Panc1 (cell line): Measurements from ENCODE around the gene PRDX5.

ENCODE experiments used
- POLR2AphosphoS5 ChIP-seq: IDR thresholded peaks from 2 replicates; pipeline ENCODE4 v1.6.1; 2012; ENCODE audit warnings: mild to moderate bottlenecking, low read depth, low read length, moderate library complexity
- SIN3A ChIP-seq: IDR thresholded peaks from 2 replicates; pipeline ENCODE4 v1.6.1; 2012; ENCODE audit warnings: low read depth, mild to moderate bottlenecking, low read length, moderate library complexity, borderline replicate concordance; ENCODE audit not compliant: insufficient read depth
- TF ChIP-seq, protein P1 (sequence below): fragments of 450-650 bp; IDR thresholded peaks from 2 replicates; pipeline ENCODE4 v1.5.1; 2017; ENCODE audit warnings: mild to moderate bottlenecking
- TF ChIP-seq, protein P2 (sequence below), 2 experiments: IDR thresholded peaks; 2 replicates each; pipeline ENCODE4 v1.6.1; 2011 to 2012; ENCODE audit warnings: low read depth in 2 of 2, control low read depth in 1 of 2, low read length in 1 of 2, mild to moderate bottlenecking in 1 of 2, moderate library complexity in 1 of 2; ENCODE audit not compliant: insufficient read depth in 1 of 2

DNA sequence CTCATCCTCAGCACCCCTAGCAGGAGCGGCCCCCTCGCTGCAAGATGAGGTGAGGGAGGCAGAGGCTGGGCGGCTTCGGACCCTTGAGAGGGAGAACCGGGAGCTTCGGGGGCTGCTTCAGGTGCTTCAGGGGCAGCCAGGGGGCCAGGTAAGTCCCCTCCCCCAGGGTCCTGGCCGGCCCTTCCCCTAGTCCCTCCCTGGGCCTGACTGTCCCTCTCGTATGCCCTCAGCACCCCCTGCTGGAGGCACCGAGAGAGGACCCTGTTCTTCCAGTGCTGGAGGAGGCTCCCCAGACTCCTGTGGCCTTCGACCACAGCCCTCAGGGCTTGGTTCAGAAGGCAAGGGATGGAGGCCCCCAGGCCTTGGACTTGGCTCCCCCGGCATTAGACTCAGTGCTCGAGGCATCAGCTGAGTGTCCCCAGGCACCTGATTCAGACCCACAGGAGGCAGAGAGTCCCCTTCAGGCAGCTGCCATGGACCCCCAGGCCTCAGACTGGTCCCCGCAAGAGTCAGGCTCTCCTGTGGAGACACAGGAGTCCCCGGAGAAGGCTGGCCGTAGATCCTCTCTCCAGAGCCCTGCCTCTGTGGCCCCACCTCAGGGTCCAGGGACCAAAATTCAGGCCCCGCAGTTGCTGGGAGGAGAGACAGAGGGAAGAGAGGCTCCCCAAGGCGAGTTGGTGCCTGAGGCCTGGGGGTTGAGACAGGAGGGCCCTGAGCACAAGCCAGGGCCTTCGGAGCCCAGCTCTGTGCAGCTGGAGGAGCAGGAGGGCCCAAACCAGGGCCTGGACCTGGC lies 26.0 kb downstream of the PRDX5 start:
- TF ChIP-seq, protein P1, sequence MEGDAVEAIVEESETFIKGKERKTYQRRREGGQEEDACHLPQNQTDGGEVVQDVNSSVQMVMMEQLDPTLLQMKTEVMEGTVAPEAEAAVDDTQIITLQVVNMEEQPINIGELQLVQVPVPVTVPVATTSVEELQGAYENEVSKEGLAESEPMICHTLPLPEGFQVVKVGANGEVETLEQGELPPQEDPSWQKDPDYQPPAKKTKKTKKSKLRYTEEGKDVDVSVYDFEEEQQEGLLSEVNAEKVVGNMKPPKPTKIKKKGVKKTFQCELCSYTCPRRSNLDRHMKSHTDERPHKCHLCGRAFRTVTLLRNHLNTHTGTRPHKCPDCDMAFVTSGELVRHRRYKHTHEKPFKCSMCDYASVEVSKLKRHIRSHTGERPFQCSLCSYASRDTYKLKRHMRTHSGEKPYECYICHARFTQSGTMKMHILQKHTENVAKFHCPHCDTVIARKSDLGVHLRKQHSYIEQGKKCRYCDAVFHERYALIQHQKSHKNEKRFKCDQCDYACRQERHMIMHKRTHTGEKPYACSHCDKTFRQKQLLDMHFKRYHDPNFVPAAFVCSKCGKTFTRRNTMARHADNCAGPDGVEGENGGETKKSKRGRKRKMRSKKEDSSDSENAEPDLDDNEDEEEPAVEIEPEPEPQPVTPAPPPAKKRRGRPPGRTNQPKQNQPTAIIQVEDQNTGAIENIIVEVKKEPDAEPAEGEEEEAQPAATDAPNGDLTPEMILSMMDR, result no peak; the same call in 1 of the 2 replicates
- no peak for TF ChIP-seq SIN3A
- TF ChIP-seq, protein P2, sequence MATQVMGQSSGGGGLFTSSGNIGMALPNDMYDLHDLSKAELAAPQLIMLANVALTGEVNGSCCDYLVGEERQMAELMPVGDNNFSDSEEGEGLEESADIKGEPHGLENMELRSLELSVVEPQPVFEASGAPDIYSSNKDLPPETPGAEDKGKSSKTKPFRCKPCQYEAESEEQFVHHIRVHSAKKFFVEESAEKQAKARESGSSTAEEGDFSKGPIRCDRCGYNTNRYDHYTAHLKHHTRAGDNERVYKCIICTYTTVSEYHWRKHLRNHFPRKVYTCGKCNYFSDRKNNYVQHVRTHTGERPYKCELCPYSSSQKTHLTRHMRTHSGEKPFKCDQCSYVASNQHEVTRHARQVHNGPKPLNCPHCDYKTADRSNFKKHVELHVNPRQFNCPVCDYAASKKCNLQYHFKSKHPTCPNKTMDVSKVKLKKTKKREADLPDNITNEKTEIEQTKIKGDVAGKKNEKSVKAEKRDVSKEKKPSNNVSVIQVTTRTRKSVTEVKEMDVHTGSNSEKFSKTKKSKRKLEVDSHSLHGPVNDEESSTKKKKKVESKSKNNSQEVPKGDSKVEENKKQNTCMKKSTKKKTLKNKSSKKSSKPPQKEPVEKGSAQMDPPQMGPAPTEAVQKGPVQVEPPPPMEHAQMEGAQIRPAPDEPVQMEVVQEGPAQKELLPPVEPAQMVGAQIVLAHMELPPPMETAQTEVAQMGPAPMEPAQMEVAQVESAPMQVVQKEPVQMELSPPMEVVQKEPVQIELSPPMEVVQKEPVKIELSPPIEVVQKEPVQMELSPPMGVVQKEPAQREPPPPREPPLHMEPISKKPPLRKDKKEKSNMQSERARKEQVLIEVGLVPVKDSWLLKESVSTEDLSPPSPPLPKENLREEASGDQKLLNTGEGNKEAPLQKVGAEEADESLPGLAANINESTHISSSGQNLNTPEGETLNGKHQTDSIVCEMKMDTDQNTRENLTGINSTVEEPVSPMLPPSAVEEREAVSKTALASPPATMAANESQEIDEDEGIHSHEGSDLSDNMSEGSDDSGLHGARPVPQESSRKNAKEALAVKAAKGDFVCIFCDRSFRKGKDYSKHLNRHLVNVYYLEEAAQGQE (IDR thresholded peaks at IDR 0.05; ENCODE audit: insufficient read depth in 1 of 2, low read depth in 2 of 2, low read length in 1 of 2), result no peak
- TF ChIP-seq POLR2AphosphoS5, result no peak
